ENCODE results near the gene AQP12B.
"Not testable (repeated sequence)": the region's sequence is repeated elsewhere in the genome, so short reads cannot be mapped to it uniquely, and the experiment has no call there.

The AQP12B gene

DNA sequence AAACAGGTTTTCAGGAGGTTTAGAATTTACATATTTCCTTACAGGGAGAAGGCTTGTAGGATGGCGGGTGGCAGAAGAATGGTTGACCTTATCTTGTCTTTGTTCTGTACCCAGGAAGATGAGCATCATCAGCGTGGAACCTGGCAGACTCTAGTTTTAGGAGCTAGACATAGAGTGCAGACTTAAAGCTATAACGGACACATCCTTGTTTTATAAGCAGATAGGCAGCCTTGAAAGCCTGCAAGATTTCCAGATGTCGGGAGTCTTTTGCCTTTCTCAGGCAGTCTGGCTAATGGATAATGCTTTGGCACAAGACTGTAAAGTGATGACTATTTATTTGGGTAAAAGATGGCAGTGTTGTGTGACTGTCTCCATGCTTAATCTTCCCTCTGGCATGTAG is 11.7 kb downstream of the AQP12B start:
- peaks cover 0 to 13% of the 10 kb centered on the region in 2 donors for H3K27me3 ChIP-seq (ENCODE audit: control insufficient read depth in 1 of 2, insufficient read depth in 2 of 2, low read length in 2 of 2)
- H3K9me3 ChIP-seq (ENCODE audit: low read length) = no peaks in the 10 kb centered on the region
- no peak overlapping the region for H3K4me3 ChIP-seq (ENCODE audit: low read depth in 1 of 2, low read length in 2 of 2)
- no peak overlapping the region for H3K9ac ChIP-seq (ENCODE audit: low read length)
- no peaks in the 10 kb centered on the region for H3K4me1 ChIP-seq (ENCODE audit: insufficient read depth, low read length)
- no peak overlapping the region for H3K27ac ChIP-seq (ENCODE audit: low read depth, low read length)
- H3K36me3 ChIP-seq (ENCODE audit: insufficient read depth, low read length) = no peaks in the 10 kb centered on the region

GRCh38 chr2:240670402-240670801 is 12.3 kb downstream of the AQP12B start:
- Histone ChIP-seq H3K9me3 (ENCODE audit: low read length) (no peaks in the 10 kb centered on the region), H3K36me3 (ENCODE audit: insufficient read depth, low read length) (no peaks in the 10 kb centered on the region), H3K27ac (ENCODE audit: low read depth, low read length) (no peak overlapping the region), H3K4me3 (ENCODE audit: low read depth in 1 of 2, low read length in 2 of 2) (no peak overlapping the region), H3K4me1 (ENCODE audit: insufficient read depth, low read length) (no peaks in the 10 kb centered on the region), H3K27me3 (ENCODE audit: control insufficient read depth in 1 of 2, insufficient read depth in 2 of 2, low read length in 2 of 2) (peaks cover 0 to 13% of the 10 kb centered on the region in 2 donors), H3K9ac (ENCODE audit: low read length) (no peak overlapping the region)

DNA sequence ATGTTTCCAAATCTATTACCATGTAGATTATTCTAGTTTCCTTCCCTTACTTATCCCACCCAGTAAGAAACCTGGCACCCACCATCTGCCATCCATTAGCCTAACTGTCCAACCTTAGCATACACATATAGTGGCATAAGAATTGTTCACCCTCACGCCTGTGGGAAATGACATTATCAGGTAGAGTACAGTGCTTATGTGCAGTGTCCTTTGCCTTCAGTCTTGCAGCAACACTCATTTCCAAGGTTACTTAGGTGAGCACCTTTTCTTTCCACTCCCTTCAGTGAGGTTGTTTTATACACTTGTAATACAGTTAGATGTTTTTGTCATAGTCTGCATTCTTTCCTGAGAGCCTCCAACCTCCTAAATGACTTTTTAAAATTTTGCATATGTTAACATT is 18.1 kb downstream of the AQP12B start:
- no peak overlapping the region for H3K9ac ChIP-seq (ENCODE audit: low read length)
- H3K4me1 ChIP-seq (ENCODE audit: insufficient read depth, low read length) = no peaks in the 10 kb centered on the region
- H3K9me3 ChIP-seq (ENCODE audit: low read length) = no peaks in the 10 kb centered on the region
- H3K27ac ChIP-seq (ENCODE audit: low read depth, low read length) = no peak overlapping the region
- no peak overlapping the region for H3K4me3 ChIP-seq (ENCODE audit: low read depth in 1 of 2, low read length in 2 of 2)
- peaks cover 0 to 3% of the 10 kb centered on the region in 2 donors for H3K27me3 ChIP-seq (ENCODE audit: control insufficient read depth in 1 of 2, insufficient read depth in 2 of 2, low read length in 2 of 2)
- H3K36me3 ChIP-seq (ENCODE audit: insufficient read depth, low read length) = no peaks in the 10 kb centered on the region

- H3K9ac ChIP-seq (ENCODE audit: low read length) = no peak overlapping the region
- no peaks in the 10 kb centered on the region for H3K36me3 ChIP-seq (ENCODE audit: insufficient read depth, low read length)
- no peak overlapping the region for H3K27ac ChIP-seq (ENCODE audit: low read depth, low read length)
- no peaks in the 10 kb centered on the region for H3K4me1 ChIP-seq (ENCODE audit: insufficient read depth, low read length)
- H3K27me3 ChIP-seq (ENCODE audit: control insufficient read depth in 1 of 2, insufficient read depth in 2 of 2, low read length in 2 of 2) = peaks cover 0 to 3% of the 10 kb centered on the region in 2 donors
- no peaks in the 10 kb centered on the region for H3K9me3 ChIP-seq (ENCODE audit: low read length)
- H3K4me3 ChIP-seq (ENCODE audit: low read depth in 1 of 2, low read length in 2 of 2) = no peak overlapping the region
Measured at GRCh38 chr2:240663546-240664190, 19.0 kb downstream of the AQP12B start.

GRCh38 chr2:240662681-240663080 is 20.0 kb downstream of the AQP12B start:
- Histone ChIP-seq H3K4me3 (ENCODE audit: low read depth in 1 of 2, low read length in 2 of 2) (no peak overlapping the region), H3K27me3 (ENCODE audit: control insufficient read depth in 1 of 2, insufficient read depth in 2 of 2, low read length in 2 of 2) (peaks cover 0 to 3% of the 10 kb centered on the region in 2 donors), H3K27ac (ENCODE audit: low read depth, low read length) (no peak overlapping the region), H3K9ac (ENCODE audit: low read length) (no peak overlapping the region), H3K36me3 (ENCODE audit: insufficient read depth, low read length) (no peaks in the 10 kb centered on the region), H3K9me3 (ENCODE audit: low read length) (no peaks in the 10 kb centered on the region), H3K4me1 (ENCODE audit: insufficient read depth, low read length) (no peaks in the 10 kb centered on the region)

- H3K4me1 ChIP-seq (ENCODE audit: insufficient read depth, low read length); H3K4me3 ChIP-seq (ENCODE audit: low read depth in 1 of 2, low read length in 2 of 2); H3K36me3 ChIP-seq (ENCODE audit: insufficient read depth, low read length); H3K9ac ChIP-seq (ENCODE audit: low read length); H3K9me3 ChIP-seq (ENCODE audit: low read length); H3K27ac ChIP-seq (ENCODE audit: low read depth, low read length); H3K27me3 ChIP-seq (ENCODE audit: control insufficient read depth in 1 of 2, insufficient read depth in 2 of 2, low read length in 2 of 2): not testable (repeated sequence)
Measured at GRCh38 chr2:240659883-240660282, 22.8 kb downstream of the AQP12B start.

DNA sequence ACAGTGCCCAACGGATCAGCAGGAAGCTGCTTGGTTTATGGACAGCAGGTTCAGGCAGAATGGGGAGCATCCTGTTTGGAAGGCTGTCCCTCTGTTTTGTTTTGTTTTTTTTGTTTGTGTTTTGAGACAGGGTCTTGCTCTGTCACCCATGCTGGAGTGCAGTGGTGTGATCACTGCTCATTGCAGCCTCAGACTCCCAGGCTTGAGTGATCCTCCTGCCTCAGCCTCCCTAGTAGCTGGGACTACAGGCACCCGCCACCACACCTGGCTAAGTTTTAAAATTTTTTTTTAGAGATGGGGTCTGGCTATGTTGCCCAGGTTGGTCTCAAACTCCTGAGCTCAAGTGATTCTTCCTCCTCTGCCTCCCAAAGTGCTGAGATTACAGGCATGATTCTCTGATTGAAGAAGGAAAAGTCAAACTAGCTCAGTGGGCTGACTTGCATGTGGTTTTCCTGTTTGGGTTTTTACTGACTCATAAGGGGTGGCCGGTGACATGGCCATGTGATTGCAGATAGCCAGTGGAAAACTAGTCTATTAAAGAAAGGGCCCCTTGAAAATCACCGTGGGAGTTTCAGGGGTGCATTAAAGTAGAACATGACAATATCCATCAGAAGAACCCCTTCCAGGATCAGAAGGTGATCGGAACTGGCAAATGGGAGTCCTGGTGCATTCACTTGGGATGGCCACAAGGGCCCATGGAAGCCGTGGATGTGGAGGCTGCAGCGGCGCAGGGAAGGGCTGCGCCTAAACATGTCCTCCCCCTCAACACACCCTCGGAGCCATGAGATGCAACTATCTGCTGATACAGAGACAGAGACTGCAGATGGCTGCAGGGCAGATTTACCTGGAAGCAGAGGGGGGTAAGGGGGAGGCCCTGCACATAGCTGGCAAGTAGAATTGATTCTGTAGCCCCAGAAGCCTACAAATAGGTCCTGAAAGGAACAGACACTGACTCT is 26.5 kb downstream of the AQP12B start:
- Histone ChIP-seq H3K4me3 (ENCODE audit: low read depth in 1 of 2, low read length in 2 of 2) (no peak overlapping the region), H3K36me3 (ENCODE audit: insufficient read depth, low read length) (no peaks in the 10 kb centered on the region), H3K27ac (ENCODE audit: low read depth, low read length) (no peak overlapping the region), H3K4me1 (ENCODE audit: insufficient read depth, low read length) (no peaks in the 10 kb centered on the region), H3K9me3 (ENCODE audit: low read length) (no peaks in the 10 kb centered on the region), H3K27me3 (ENCODE audit: control insufficient read depth in 1 of 2, insufficient read depth in 2 of 2, low read length in 2 of 2) (no peaks in the 10 kb centered on the region), H3K9ac (ENCODE audit: low read length) (no peak overlapping the region)

DNA sequence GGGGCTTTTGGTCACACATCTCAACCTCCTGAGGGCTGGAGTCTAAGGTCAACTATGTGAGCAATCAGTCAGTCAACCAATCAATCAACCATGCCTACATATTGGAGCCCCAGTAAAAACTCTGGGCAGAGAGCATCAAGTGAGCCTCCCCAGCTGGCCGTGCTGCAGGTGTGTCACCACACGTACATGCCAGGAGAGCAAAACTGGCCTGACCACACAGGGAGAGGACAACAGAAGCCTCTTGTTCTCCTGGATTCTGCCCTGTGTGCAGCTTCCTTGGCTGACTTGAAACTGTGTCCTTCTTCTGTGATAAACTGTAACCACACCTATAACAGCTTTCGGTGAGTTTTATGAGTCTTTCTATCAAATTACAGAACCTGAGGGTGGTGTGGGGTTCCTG is 31.5 kb downstream of the AQP12B start:
- Histone ChIP-seq H3K4me3 (ENCODE audit: low read depth in 1 of 2, low read length in 2 of 2) (no peak overlapping the region), H3K27ac (ENCODE audit: low read depth, low read length) (no peak overlapping the region), H3K4me1 (ENCODE audit: insufficient read depth, low read length) (no peaks in the 10 kb centered on the region), H3K9me3 (ENCODE audit: low read length) (no peaks in the 10 kb centered on the region), H3K27me3 (ENCODE audit: control insufficient read depth in 1 of 2, insufficient read depth in 2 of 2, low read length in 2 of 2) (peaks cover 0 to 12% of the 10 kb centered on the region in 2 donors), H3K9ac (ENCODE audit: low read length) (no peak overlapping the region), H3K36me3 (ENCODE audit: insufficient read depth, low read length) (no peaks in the 10 kb centered on the region)

DNA sequence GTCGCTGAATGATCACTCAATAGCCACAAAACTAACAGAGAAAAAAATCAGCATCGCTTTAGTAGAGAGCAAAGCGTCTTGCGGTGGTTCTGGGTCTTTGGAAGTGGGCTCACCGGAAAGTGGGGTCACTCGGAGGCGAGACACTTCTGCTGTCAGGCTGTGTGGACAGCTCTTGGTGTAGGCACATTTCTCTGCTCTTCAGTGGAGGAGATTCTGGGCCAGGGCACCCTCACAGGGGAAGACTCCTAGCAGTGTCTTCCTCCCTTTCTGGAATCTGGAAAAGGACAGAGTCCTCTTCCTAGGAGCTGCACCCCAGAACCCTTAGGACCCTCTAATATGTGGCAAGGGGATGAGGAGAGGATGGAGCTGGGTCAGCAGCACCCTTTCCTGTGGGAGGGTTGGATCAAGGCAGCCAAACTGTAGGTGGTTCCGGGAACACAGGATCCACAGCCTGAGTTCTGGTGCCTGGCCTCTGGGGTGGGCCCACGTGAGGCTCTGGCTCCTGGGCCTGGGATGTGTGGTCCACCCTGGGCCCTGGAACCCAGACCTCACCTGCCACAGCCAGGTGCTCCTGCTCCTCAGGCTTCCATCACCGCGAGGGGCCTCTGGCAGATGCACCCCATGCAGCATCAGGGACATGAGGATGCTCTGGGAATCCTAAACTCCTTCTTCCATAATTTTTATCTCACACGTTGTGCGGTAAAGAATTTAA is 32.3 kb downstream of the AQP12B start:
- H3K27me3 ChIP-seq (ENCODE audit: control insufficient read depth in 1 of 2, insufficient read depth in 2 of 2, low read length in 2 of 2) = peaks cover 0 to 13% of the 10 kb centered on the region in 2 donors

GRCh38 chr2:240649331-240649730 is 33.4 kb downstream of the AQP12B start:
- no peaks in the 10 kb centered on the region for H3K36me3 ChIP-seq (ENCODE audit: insufficient read depth, low read length)
- no peak overlapping the region for H3K4me3 ChIP-seq (ENCODE audit: low read depth in 1 of 2, low read length in 2 of 2)
- H3K4me1 ChIP-seq (ENCODE audit: insufficient read depth, low read length) = no peaks in the 10 kb centered on the region
- H3K9me3 ChIP-seq (ENCODE audit: low read length) = no peaks in the 10 kb centered on the region
- peaks cover 0 to 19% of the 10 kb centered on the region in 2 donors for H3K27me3 ChIP-seq (ENCODE audit: control insufficient read depth in 1 of 2, insufficient read depth in 2 of 2, low read length in 2 of 2)
- no peak overlapping the region for H3K9ac ChIP-seq (ENCODE audit: low read length)
- no peak overlapping the region for H3K27ac ChIP-seq (ENCODE audit: low read depth, low read length)

More for the DNA sequence above, 32.3 kb downstream of the AQP12B start:
- no peak overlapping the region for H3K9ac ChIP-seq (ENCODE audit: low read length)
- no peak overlapping the region for H3K27ac ChIP-seq (ENCODE audit: low read depth, low read length)
- no peak overlapping the region for H3K4me3 ChIP-seq (ENCODE audit: low read depth in 1 of 2, low read length in 2 of 2)
- H3K4me1 ChIP-seq (ENCODE audit: insufficient read depth, low read length) = no peaks in the 10 kb centered on the region
- no peaks in the 10 kb centered on the region for H3K9me3 ChIP-seq (ENCODE audit: low read length)
- H3K36me3 ChIP-seq (ENCODE audit: insufficient read depth, low read length) = no peaks in the 10 kb centered on the region

- Histone ChIP-seq H3K4me1 (ENCODE audit: insufficient read depth, low read length) (no peaks in the 10 kb centered on the region), H3K27ac (ENCODE audit: low read depth, low read length) (no peak overlapping the region), H3K9me3 (ENCODE audit: low read length) (no peaks in the 10 kb centered on the region), H3K4me3 (ENCODE audit: low read depth in 1 of 2, low read length in 2 of 2) (no peak overlapping the region), H3K27me3 (ENCODE audit: control insufficient read depth in 1 of 2, insufficient read depth in 2 of 2, low read length in 2 of 2) (peaks cover 0 to 21% of the 10 kb centered on the region in 2 donors), H3K9ac (ENCODE audit: low read length) (no peak overlapping the region), H3K36me3 (ENCODE audit: insufficient read depth, low read length) (no peaks in the 10 kb centered on the region)
Measured at GRCh38 chr2:240648650-240649275, 33.9 kb downstream of the AQP12B start.

All from muscle layer of colon (tissue), 2 donors.